Stimulated activated CD8-positive, alpha-beta memory T cell treated with anti-CD3 and anti-CD28 coated beads, Interleukin-15, amount 100 ng/mL, for 1 hour (primary cell): ENCODE data around the gene SIGLEC14.
"Not testable (repeated sequence)": the region's sequence is repeated elsewhere in the genome, so short reads cannot be mapped to it uniquely, and the experiment has no call there.

Source experiments
- DNase-seq: peaks from one replicate; pipeline ENCODE4 v3.0.0-alpha.2; 2020; ENCODE audit warnings: low read depth

SIGLEC14 gene, protein sequence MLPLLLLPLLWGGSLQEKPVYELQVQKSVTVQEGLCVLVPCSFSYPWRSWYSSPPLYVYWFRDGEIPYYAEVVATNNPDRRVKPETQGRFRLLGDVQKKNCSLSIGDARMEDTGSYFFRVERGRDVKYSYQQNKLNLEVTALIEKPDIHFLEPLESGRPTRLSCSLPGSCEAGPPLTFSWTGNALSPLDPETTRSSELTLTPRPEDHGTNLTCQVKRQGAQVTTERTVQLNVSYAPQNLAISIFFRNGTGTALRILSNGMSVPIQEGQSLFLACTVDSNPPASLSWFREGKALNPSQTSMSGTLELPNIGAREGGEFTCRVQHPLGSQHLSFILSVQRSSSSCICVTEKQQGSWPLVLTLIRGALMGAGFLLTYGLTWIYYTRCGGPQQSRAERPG

GRCh38 chr19:51646730-51647129, at the start of gene SIGLEC14:
Gene SIGLEC14, minus strand, starts transcription at chr19:51646825. Its CDS starts 66 bp downstream, at chr19:51646759.
- DNase-seq, result not testable (repeated sequence)

DNA sequence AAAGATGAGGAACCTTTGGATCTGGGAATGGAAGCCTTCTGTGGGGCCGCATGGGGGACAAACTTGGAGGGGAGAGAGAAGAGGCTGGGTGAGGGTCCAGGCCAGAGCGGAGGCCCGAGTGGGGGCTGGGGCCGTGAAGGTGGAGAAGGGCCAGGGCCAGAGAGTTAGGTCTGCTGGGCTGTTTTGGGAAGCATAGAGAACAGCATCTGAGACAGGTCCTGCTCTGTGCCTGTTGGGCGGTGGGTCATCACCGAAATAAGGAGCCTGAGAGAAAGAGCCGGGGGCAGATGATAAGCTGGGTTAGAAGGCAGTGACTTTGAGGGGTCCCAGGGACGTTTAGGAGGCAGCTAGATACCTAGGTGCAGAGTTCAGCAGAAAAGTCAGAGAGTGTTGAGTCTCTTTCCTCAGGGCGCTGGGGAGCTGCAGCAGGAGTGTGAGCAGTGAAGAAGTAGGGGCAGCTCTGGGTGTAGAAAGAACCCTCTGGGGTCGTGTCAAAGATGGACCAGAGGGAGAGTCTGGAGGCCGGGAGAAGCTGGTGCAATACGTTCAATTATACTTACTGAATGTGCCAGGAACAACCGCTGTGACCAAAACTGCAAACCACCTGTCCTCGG, 49.2 kb upstream of the SIGLEC14 start:
- DNase-seq, result no peak

DNA sequence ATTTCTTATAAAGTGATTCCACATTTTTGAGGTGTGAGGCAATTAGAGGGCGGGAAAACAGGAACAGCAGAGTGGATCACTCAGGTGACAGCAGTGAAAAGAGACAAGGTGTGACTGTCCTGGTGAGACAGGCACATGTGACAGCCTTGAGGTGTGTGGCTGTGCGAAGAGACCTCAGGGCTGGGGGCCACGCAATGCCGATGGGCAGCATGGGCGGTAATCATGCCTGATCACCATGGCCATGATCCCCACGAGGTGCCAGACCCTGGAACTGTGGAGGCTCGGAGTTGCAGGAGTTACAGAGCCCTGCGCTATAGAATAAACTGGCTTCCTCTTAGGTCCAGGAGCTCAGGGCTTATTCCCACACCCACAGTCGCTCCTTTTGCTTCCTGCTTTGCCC, 48.5 kb upstream of the SIGLEC14 start:
- DNase-seq, result no peak

- no peak for DNase-seq
Measured at GRCh38 chr19:51694318-51695085, 47.9 kb upstream of the SIGLEC14 start.

DNA sequence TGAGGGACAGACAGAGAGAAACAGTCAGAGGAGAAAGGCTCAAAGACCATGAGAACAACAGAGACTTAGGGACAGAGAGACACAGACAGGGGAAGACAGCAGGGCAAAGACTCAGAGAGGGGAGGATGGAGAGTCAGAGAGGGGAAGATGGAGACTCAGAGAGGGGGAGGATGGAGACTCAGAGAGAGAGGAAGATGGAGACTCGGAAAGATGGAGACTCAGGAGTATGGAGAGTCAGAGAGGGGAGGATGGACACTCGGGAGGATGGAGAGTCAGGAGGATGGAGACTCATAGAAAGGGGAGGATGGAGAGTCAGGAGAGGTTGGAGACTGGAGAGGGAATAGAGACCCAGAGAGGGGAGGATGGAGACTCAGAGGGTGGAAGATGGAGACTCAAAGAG, 47.2 kb upstream of the SIGLEC14 start:
- DNase-seq, result no peak

GRCh38 chr19:51693260-51693659, 46.6 kb upstream of the SIGLEC14 start, which contains the start of gene SPACA6:
Gene SPACA6, plus strand, starts transcription at chr19:51693330. Its CDS starts 197 bp downstream, at chr19:51693527.
- DNase-seq, result no peak

- no peak for DNase-seq
Measured at GRCh38 chr19:51692468-51692867, 45.8 kb upstream of the SIGLEC14 start.

DNA sequence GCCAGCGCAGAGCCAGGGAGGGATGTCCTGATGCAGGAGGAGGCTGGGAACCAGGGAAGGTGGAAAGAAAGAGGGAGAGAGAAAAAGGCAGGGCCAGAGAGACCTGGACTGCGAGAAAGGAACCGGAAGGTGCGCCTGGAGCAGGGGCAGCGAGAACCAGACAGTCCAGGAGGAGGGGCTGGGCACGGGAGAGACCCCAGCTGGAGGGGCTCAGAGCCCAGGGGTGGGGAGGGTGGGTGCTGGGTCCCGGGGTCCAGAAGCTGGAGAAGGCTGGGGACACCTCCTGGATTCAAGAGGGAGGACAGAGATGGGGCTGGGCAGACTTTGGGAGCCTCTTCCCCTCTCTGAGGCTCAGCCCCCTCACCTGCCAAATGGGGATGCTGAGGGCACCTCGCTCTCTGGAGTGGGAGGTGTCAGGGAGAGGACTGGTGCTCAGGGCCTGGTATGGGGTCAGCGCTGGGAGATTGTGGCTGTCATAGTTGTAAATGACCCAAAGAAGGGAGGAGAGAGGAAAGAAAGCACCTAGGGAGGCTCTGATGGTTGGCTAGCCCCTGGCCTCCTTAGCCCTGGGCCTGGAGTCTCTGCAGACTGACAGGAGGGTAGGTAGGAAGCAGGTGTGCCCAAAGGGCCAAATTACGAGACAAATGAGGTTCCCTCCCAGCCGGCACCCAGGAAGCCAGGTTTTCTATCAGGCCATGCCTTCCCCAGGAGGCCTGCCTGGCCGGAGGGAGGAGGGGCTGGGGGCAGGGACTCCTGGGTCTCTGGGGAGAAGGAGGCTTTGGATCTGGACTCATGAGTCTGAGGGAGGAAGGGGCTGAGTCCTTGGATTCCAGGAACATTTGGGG, 45.2 kb upstream of the SIGLEC14 start:
- no peak for DNase-seq

DNA sequence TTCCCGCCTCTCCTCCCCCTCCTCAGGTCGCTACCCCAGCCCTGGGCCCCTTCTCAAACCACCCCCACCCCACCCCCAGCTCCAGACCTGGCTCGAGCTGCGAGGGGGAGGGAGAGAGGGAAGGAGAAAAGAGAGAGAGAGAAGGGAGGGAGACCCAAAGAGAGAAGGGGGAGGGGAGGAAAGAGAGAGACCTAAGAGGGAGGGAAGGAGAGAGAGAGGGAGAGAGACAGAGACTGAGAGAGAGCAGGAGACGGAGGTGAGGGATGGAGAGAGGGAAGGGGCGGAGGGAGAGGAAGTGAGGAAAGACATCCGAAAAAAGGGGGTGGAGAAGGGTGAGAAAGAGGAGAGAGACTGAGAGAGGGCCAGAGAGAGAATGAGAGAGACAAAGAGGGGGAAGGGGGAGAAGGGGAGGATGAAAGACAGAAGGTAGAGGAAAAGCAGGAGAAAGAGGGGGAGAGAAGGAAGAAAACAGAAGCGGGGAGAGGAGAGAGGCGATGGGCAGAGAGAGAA, 44.5 kb upstream of the SIGLEC14 start:
- no peak for DNase-seq

GRCh38 chr19:51690454-51691073, 43.9 kb upstream of the SIGLEC14 start:
- no peak for DNase-seq

GRCh38 chr19:51689751-51690453, 43.3 kb upstream of the SIGLEC14 start:
- no peak for DNase-seq

DNA sequence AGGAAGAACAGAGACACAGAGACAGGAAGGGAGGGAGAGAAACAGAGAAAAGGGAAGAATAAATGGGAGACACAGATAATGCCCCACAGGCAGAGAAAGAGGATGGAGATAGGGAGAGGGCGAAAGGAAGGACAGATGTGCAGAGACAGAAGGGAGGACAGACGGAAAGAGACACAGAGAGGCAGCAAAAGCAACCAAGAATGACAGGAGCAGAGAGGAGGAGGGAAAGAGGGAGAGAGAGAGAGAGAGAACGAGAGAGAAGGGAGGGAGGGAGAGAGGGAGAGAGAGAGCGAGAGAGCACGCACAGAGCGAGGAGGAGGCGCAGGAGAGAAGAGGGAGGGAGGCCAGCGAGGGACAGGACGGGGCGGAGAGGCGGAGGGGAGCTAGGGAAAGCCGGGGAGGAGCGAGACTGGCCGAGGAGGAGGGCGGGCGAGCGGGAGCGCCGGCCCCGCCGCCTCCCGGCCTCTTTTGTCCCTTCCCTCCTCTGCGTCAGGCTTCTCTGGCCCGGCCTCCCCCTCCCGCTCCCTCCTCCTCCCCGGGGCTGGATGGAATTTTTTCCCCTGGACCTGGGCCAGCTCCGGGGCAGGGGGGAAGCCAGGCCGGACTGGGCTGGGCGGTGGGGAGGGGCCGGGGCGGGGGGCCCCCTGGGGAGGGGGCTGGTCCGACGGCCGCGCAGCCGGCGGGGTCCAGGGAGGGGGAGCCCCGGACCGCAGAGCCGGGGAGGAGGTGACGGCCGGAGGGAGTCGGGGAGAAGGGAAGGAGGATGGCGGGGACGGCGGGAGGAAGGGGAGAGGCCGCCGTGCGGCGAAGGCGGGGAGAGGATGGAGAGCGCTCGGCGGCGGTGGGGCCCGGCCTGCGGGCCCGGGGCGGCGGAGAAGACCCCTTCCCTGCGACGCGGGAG, 42.3 kb upstream of the SIGLEC14 start:
- no peak for DNase-seq

- no peak for DNase-seq
Measured at GRCh38 chr19:51687791-51688670, 41.4 kb upstream of the SIGLEC14 start.

DNA sequence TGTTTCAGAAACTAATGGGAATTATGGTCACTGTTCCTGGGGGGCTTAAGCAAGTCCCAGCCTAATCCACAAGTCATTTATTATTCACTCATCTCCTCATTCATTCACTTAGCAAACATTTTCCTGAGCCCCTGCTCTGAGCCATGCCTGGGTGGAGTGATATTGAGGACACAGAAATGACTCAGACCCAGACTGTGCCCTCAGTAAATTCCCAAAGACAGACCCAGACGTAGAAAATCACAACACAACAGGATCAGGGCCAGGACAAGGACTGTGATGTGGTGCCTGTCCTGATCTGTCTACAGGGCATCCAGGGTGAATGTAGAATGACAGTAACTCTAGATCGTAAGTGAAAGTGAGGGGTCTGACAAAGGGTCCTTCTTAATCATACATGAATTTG, 39.5 kb upstream of the SIGLEC14 start:
- DNase-seq, result no peak

DNA sequence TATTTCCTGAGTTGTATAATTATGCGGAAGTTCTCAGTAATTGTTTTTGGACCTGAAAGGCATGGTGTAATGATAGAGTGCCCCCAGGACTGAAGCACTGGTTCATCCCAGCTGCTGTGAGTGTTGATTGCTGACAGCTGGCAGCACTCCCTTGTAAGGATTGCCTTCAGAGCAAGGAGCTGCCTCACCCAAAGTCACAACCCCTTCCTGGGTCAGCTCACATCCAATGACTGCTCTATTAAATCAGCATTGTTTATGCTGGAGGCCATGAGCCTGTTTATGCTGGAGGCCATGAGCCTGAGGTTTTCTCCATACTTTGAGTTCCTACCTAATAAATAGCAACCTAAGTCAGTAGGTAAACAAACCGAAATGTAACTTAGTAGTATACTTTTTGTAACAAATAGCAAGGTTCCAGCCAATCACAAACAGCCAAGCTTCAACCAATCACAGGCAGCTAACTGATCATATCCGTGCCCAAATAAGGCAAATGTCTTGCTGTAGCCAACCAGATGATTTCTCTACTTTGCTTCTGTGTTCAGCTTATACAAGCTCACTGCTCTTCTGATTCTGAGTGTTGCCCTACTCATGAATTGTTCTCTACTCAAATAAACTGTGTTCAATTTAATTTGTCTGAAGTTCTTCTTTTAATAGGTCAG, 34.8 kb upstream of the SIGLEC14 start:
- DNase-seq, result no peak

- DNase-seq, result no peak
Measured at GRCh38 chr19:51680474-51680873, 33.8 kb upstream of the SIGLEC14 start.

DNA sequence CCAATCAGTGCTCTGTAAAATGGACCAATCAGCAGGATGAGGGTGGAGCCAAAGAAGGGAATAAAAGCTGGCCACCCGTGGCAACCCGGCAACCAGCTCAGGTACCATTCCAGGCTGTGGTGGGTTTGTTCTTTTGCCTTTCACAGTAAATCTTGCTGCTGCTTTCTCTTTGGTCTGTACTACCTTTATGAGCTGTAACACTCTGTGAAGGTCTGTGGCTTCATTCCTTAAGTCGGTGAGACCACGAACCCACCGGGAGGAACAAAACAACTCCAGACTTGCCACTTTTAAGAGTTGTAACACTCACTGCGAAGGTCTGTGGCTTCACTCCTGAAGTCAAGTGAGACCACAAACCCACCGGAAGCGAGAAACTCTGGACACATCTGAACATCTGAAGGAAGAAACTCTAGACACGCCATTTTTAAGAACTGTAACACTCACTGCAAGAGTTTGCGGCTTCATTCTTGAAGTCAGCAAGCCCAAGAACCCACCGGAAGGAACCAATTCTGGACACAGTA, 30.0 kb upstream of the SIGLEC14 start:
- no peak for DNase-seq
